AG20443 (cell line): Measurements from ENCODE around the gene SYPL1.

Experiments used
- DNase-seq: peaks from one replicate; pipeline ENCODE4 v3.0.0; 2012; ENCODE audit warnings: low spot score, mixed read lengths

Gene SYPL1

DNA sequence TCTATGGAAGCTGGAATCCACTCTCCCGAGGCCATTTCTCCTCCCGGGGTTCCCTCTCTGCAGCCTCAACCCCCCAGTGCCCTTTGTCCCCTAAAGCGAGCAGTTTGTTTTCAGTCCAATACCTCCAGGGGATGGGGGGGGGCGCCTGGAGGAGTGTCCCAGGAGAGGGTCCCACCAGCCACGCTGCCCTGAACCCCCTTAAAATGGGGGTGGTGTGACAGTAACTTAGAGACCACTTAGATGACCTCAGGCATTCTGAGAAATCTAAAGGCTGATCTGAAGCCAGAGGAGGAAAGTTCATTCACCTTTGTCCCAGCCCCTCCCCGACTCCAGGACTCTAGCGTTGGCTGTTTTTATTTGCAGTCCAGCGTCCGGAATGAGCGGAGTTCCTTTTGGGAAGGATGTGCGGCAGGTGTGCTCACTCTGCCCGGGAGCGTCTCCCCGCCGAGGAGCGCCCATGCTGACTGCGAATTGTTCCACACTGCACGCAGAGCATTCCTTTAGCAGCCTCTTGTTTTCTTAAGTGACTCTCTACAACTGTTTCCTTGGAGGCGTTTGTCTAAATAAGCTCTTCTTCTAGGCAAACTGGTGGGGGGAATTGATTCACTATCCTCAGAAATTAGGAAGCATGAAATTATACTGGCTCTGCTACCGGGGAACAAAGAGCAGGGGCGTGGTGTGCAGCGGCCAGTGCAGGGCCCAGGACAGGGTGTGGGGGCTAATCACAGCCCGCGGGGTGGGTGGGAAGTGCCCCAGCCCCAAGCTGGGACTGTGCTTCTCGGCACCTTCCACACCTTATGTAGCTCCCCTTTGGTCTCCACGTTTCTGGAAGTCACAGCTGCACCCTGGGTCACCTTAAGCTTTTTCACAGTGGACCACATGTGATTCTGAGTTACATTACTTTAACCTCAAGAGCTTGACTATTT lies 46.3 kb downstream of the SYPL1 start:
- no peak for DNase-seq

DNA sequence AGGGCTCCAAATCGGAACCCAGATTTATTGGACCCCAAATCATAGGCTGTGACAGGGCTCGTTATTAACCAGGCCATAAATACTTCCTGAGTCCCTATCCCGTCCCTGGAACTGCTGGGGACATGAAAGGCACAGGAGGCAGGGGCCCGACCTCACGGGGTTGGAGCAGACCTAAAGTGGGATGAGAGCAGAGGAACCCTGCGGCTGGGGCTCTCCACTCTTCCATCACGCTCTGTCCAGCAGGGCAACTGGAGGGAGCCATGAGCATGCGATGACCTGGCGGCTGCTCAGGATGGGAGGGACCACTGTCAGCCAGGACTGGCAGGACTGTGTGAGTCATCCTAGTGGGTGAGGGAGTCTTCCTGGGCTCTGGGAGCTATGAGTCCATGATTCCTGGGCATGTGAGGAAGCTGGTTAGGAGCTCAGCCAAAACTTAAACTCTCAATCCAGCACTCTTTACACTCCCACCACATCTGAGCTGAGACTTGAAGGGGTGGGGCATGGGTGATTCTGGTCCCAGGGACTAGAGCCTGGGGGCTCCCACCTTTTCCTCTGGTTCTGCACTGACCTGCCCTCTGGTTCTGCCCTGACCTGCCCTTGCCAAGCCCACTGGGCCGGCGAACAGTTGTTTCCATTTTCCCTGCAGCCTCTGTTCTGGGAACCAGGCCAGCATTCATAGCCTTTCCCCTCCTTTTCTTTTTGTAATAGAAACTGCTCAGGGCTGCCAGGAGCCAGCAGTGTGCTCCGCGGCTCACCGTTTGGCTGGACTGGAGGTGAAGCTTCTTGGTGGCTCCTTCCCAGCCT lies 47.1 kb downstream of the SYPL1 start:
- DNase-seq, result peak; percentile 95

DNA sequence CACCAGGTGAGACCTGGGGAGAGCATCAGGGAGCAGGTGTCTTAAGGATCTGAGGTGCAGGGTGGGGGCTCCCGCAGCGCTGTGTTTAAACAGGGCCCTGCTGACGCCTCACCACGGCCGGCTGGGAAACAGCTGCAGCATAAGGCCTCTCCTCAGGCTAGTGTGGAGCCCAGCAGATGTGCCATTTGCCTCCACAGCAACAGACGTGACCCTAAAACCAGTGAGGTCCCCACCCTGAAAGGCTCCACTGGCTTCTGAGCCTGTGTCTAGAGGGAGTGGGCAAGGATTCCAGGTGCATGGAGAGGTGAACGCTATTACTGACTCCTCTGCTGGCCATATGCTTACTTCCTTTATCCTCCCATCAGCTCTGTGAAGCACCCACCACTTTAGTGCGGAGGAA lies 47.8 kb downstream of the SYPL1 start:
- no peak for DNase-seq

GRCh38 chr7:106063692-106064091 lies 48.4 kb downstream of the SYPL1 start:
- no peak for DNase-seq

DNA sequence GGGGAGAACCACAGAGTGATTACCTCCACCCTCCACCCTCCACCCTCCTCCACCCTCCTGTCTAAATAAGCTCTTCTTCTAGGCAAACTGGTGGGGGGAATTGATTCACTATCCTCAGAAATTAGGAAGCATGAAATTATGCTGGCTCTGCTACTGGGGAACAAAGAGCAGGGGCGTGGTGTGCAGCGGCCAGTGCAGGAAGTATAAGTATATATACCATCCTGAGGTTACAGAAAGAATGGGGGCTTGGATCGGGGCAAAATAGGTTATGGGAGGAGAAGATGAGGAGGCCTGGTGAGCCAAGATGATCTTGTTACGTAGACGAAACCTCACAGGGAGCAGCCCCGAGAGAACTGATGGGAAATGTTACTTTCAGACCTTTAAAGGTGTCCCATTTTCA lies 49.1 kb downstream of the SYPL1 start:
- DNase-seq, result no peak

- no peak for DNase-seq
Measured at GRCh38 chr7:106062521-106062931, 49.6 kb downstream of the SYPL1 start.

- no peak for DNase-seq
Measured at GRCh38 chr7:106062006-106062405, 50.1 kb downstream of the SYPL1 start.

DNA sequence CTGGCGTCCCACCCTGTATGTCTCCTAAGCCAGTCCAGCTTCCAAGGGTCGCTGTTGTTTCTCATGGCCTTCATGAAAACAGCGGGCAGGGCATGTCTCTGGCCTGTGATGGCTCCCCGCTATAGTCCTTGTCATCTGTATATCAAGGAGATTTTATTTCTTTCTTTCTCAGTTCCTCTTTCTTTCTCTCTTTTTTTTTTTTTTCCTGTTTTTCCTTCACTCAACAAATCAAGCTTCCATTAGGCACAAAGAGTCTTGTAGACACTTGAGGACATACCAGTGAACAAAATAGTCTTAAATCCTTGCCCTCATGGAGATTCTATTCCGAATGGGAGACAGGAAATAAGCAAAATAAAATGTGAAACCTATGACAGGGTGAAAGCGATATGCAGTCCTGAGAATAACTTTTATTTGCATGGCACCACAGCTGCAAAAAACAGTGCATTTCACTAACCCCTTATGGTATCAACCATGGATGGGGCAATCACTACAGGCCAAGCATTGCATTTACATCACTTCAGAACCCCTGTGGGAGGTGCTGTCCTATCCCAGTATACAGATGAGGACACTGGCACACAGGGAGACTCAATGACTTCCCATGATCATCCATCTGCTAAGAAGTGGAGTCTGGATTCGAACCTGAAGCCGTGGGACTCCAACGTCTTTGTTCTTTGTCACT lies 50.7 kb downstream of the SYPL1 start:
- no peak for DNase-seq

- DNase-seq, result no peak
Measured at GRCh38 chr7:106060394-106060920, 51.7 kb downstream of the SYPL1 start.

GRCh38 chr7:106059556-106059955 lies 52.6 kb downstream of the SYPL1 start:
- no peak for DNase-seq

DNA sequence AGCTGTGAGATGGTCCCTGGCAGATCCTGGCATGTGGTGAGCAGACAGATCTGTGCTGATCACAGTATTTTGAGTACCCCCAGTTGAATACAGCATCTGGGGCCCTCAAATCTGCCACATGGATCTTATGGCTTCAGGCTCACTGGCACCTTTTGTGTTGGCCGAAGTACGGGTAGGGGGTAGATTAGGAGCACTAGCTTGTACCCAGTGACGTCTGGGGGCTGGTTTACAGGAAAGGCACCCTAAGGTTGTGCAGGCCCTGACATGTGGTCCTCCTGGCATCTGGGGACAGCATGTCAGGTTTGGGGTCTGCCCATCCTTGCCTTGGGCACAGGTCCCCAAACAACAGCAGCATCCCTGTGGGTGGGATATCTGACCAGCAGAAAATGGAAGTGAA lies 53.2 kb downstream of the SYPL1 start:
- DNase-seq, result no peak

DNA sequence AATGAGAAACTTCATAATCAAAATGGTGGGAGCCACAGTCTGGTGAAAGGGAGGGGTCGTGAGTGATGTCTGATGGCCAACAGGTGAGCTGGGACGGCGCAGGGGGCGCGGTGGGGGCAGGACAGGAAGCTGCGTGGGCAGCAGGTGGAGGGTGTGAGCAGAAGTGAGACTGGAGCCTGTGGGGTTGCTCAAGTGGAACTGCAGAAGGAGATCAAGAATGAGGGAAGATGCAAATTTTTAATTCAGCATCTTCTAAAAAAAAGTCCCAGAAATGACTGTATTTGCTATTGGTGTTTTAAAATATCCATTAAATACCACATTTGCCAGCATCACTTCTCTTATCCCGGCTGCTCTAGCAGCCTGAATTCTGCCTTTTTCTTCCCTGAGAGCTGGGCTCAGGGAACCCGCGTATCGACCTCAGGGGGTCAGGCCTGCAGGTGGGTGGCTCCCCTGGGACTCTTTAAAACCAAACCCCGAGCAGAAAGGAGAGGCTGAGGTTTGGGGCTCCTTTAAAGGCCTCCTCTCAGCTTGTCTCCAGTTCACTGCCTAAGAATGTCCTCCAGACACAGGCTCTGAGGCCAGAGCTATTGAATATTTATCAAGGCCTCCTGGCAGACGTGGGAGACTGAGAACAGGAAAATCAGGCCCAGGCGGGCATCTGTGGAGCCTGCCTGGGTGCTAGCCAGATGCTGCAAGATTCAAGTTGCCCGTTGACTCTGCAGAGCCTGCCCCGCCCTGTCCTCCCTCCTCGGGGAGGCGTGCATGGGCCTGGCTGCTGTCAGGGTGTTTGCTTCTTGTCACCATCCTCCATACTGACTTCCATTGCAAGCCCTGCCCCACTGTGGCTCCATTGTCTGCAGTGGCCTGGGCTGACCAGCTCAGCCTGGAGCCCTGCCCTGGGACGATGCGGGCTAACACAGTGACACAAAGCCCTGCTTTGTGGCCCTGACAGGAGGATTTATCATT lies 53.9 kb downstream of the SYPL1 start:
- DNase-seq, result no peak

DNA sequence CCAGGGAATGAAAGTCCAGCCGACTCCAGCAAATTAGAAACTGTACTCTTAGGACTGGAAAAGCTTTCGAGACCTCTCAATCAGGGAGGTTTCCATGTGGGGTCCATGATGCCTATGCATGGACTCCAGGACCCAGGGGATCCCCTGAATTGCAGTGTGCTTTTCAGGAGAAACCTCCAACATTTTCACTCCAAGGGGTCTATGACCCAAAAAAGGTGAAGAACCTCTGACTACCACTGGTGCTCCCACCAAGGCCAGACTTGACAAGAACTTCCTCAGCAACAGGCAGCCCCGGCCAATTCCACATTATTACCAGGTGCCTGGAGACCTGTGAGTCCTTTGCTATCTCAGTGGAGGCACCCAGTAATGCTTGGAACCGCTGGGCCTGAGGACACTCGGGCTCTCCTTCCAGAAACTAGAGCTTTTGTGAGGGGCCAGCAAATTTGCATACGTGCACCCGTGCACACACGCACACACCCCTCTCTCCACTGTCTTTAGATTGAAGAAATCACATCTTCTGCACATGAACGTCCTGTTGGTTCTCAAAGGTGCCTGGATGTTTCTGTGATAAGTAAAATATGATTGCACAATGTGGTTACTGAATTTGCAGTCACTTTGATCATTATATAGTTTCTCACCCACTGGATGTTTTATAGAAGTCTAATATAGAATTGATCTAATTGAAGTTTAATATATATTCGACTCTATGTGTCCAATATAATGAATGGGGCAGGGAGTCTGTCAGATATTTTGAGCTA lies 54.7 kb downstream of the SYPL1 start:
- DNase-seq, result no peak

GRCh38 chr7:106056513-106057203 lies 55.5 kb downstream of the SYPL1 start:
- DNase-seq, result peak; percentile 88

- DNase-seq, result no peak
Measured at GRCh38 chr7:106054971-106055532, 57.1 kb downstream of the SYPL1 start.

GRCh38 chr7:106054156-106054910 lies 57.8 kb downstream of the SYPL1 start:
- DNase-seq, result no peak

DNA sequence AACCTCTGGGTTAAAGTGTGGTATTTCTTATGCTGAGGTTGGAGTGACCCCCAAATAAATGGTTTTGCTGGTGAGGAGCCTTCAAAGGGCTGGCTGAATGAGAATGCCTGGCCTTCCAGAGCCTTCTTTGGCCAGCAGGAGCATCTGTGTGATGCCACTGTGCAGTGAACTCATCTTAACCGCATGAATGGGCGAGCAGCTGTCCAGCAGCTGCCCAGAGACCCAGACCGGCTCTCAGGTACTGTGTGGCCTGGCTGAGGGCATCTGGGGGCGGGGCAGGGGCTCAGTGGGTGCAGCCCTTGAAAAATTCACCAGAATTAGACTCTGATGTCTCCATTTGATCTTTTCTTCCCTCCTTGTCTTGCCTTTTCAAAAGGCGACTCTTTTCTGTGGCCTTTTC lies 59.0 kb downstream of the SYPL1 start:
- no peak for DNase-seq

GRCh38 chr7:106052681-106053080 lies 59.4 kb downstream of the SYPL1 start:
- no peak for DNase-seq

- peak; percentile 81 for DNase-seq
Measured at GRCh38 chr7:106050746-106051117, 61.4 kb downstream of the SYPL1 start.
